Heart left ventricle (tissue), 16 donors: ENCODE data around the gene ANKH. TPM values are rescaled to one million over a fixed set of nuclear protein-coding genes. Genes with fewer than 3 reads are reported as not detected.

Source experiments
- ATAC-seq, 4 donors: fragments of 200-7000 bp; cut with Tn5 transposase; one replicate each; pipeline ENCODE4 v1.9.1; 2020 to 2022; ENCODE audit warnings: moderate library complexity in 4 of 4, mild to moderate bottlenecking in 3 of 4, moderate number of reproducible peaks in 1 of 4
- DNase-seq, 5 donors: peaks; one replicate each; pipeline ENCODE4 v3.0.0-alpha.2; 2020
- H3K27ac ChIP-seq, 12 donors: fragments of 200-600 bp; sonication (generic) in 4 of 12; one replicate each; pipeline versions ENCODE4 v1.5.0 to v1.8.0; 2016 to 2022; ENCODE audit warnings: mild to moderate bottlenecking in 2 of 12
- H3K27me3 ChIP-seq, 9 donors: fragments of 200-600 bp; sonication (generic) in 2 of 9; one replicate each; pipeline versions ENCODE4 v1.5.1 to v1.8.0; 2016 to 2022; ENCODE audit warnings: mild to moderate bottlenecking in 3 of 9
- H3K36me3 ChIP-seq, 9 donors: fragments of 200-600 bp; sonication (generic) in 2 of 9; one replicate each; pipeline versions ENCODE4 v1.5.0 to v1.8.0; 2018 to 2022; ENCODE audit warnings: mild to moderate bottlenecking in 2 of 9
- H3K4me1 ChIP-seq, 12 donors: fragments of 200-600 bp; sonication (generic) in 4 of 12; one replicate each; pipeline versions ENCODE4 v1.5.0 to v1.8.0; 2016 to 2022; ENCODE audit warnings: mild to moderate bottlenecking in 3 of 12
- H3K4me3 ChIP-seq, 12 donors: fragments of 200-600 bp; sonication (generic) in 4 of 12; one replicate each; pipeline versions ENCODE4 v1.5.0 to v1.8.0; 2017 to 2022; ENCODE audit warnings: mild to moderate bottlenecking in 9 of 12, moderate library complexity in 4 of 12
- H3K9me3 ChIP-seq, 12 donors: fragments of 200-600 bp; sonication (generic) in 4 of 12; one replicate each; pipeline versions ENCODE4 v1.5.0 to v1.8.0; 2016 to 2022; ENCODE audit warnings: mild to moderate bottlenecking in 1 of 12
- POLR2A ChIP-seq, 2 donors: fragments of 450-650 bp; IDR thresholded peaks; one replicate each; pipeline ENCODE4 v1.6.1; 2017; ENCODE audit warnings: antibody characterized with exemption in 2 of 2, mild to moderate bottlenecking in 2 of 2, moderate library complexity in 2 of 2
- WGBS, 4 donors: extraction: QIAGEN DNeasy Blood & Tissue Kit in 2 of 4; methylation state at CpG; one replicate each; pipeline versions ENCODE4 v1.1.5 to v1.1.7; 2013 to 2018; 5-methylcytosine and 5-hydroxymethylcytosine counted together
- intact Hi-C, 10 donors: fragments of 100-400 bp; cut with DNase I; formaldehyde crosslinking; loops; one replicate each; pipeline versions ENCODE4 v1.11.1 to v1.14.2; 2022
- polyA plus RNA-seq, 2 donors: library from polyadenylated mRNA; stranded (reverse); fragments of 200-250 nt; gene quantifications; one replicate each; pipeline ENCODE4 v1.2.3, GENCODE V29; 2013
- total RNA-seq, 9 donors: library from RNA; depleted of rRNA in 2 of 9; stranded (reverse); fragments of >200 nt in 2 of 9; fragmentation: NEBNext Ultra II Directional in 3 of 9; extraction: Animal tissue kit (Norgen Biotek cat#: 25700) in 3 of 9; gene quantifications; one replicate each; pipeline versions ENCODE4 v1.1.0 to v1.2.4, GENCODE V29; 2016 to 2023
- TF ChIP-seq, protein P1 (sequence below), 12 donors: fragments of 200-600 bp; sonication (generic) in 4 of 12; IDR thresholded peaks; one replicate each; pipeline versions ENCODE4 v1.5.0 to v1.8.0; 2018 to 2022; ENCODE audit warnings: antibody characterized with exemption in 12 of 12, mild to moderate bottlenecking in 5 of 12
- donor health status: ischemic (EF 13 %, LVEDD 7.1; RV severe dilation, severe dysfunction).
- donor health status: healthy with polysubstance abuse.
- donor health status: DM: no; HTN: yes; CAD: no.
- donor health status: DM: no; HTN: no; CAD: no.
- donor health status: ischemic (EF 25% LVEDD 6.9; RV normal size, moderate dysfunction).
- donor health status: ischemic (EF 25% LVEDD 5.7; RV mildly dilated, moderate dysfunction).
- donor health status: healthy.
- donor health status: DM: yes; HTN: yes; CAD: no.
- donor health status: ischemic (EF 35%, LVEDD 5.7; RV mildly dilated, moderate dysfunction).
- donor health status: nonischemic (EF 11% LVEDD 7.7; RV severe dilation, severe dysfunction).
- donor health status: DM: yes; HTN: yes; CAD: no.
- donor health status: PGD.
- donor health status: ischemic (EF 29% LVEDD 5.4; RV normal size, mild dysfunction).
- donor health status: nonischemic (EF 23%, LVEDD 6.1; RV moderate dilation, normal function).

Gene ANKH
- total and polyA plus RNA-seq, 11 donors: 54.1 to 260 (median 168) TPM

DNA sequence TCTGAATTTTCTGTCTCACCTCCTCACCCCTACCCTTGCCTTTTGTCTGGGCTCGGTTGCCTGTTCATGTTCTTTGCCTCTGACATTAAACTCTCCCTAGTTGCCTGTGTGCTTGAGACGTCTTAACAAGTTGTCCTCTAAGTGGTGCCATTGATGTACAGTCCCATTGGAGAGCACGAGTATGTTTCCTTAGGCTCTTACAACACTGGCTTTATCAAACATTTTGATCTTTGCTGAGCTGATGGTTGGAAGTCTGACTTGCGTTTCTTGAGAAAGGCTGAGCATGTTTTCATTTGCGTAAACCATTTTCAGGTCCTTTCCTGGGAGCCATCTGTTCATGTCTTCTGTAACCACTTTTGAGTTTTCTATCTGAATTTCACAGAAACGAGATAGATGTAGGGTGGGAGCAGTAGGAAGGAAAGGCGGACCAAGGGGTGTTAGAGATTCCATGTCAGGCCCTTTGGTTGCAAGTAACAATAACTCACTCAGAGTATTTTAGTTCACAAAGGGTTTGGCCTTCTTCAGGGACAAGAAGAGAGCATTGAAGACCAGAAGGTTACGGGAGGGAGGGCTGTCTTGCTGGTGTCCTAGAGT, 171.7 kb downstream of the ANKH start:
- TF ChIP-seq, protein P1, sequence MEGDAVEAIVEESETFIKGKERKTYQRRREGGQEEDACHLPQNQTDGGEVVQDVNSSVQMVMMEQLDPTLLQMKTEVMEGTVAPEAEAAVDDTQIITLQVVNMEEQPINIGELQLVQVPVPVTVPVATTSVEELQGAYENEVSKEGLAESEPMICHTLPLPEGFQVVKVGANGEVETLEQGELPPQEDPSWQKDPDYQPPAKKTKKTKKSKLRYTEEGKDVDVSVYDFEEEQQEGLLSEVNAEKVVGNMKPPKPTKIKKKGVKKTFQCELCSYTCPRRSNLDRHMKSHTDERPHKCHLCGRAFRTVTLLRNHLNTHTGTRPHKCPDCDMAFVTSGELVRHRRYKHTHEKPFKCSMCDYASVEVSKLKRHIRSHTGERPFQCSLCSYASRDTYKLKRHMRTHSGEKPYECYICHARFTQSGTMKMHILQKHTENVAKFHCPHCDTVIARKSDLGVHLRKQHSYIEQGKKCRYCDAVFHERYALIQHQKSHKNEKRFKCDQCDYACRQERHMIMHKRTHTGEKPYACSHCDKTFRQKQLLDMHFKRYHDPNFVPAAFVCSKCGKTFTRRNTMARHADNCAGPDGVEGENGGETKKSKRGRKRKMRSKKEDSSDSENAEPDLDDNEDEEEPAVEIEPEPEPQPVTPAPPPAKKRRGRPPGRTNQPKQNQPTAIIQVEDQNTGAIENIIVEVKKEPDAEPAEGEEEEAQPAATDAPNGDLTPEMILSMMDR (IDR thresholded peaks at IDR 0.05): no peak
- TF ChIP-seq POLR2A (IDR thresholded peaks at IDR 0.05): no peak
- Histone ChIP-seq H3K36me3 (peaks cover 0 to 75% (median 55%) of the 10 kb centered on the region in 9 donors), H3K9me3 (no peaks in the 10 kb centered on the region), H3K4me3 (no peak overlapping the region), H3K4me1 (peaks cover 0 to 52% (median 20%) of the 10 kb centered on the region in 12 donors), H3K27me3 (no peaks in the 10 kb centered on the region), H3K27ac (peak overlapping the region in 4 of 12 donors; percentile 3 to 72 (median 38))
- intact Hi-C loops: no loop called here
- 80 to 87% (median 84%) methylated on average over 8 of the region's 8 CpGs for WGBS, 4 donors
- DNase-seq: no peak
- ATAC-seq: no peak

- WGBS, 4 donors: 96 to 100% (median 97%) methylated on average over 2 of the region's 2 CpGs
- Histone ChIP-seq H3K36me3 (peaks cover 0 to 75% (median 59%) of the 10 kb centered on the region in 9 donors), H3K27me3 (no peaks in the 10 kb centered on the region), H3K9me3 (no peaks in the 10 kb centered on the region), H3K4me3 (no peak overlapping the region), H3K27ac (peak overlapping the region in 1 of 12 donors; percentile 30), H3K4me1 (peaks cover 0 to 52% (median 20%) of the 10 kb centered on the region in 12 donors)
- ATAC-seq (no peak), DNase-seq (no peak)
- intact Hi-C loops: no loop called here
- TF ChIP-seq, protein P1 (IDR thresholded peaks at IDR 0.05): no peak
- TF ChIP-seq POLR2A (IDR thresholded peaks at IDR 0.05): no peak
These were observed 172.4 kb downstream of the ANKH start for GRCh38 chr5:14699159-14699558.

DNA sequence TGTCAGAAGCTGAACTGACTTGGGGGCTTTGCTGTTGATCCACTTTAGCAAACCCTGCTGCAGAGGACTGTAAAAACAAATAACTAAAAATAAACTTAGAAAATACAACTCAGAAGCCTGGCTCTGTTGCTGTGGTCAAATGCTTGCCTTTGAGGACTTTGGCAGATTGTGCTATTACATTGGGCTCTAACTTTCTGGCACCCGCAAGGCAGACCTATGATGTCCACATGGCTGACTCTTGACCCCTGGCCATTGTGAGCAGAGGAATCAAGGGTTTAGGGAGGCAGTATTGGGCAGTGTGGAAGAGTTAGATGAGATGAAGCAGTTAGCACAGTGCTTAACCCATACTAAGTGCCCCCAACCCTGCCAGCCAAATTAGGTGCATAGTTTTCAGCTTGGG, 173.1 kb downstream of the ANKH start:
- peaks cover 0 to 52% (median 20%) of the 10 kb centered on the region in 12 donors for H3K4me1 ChIP-seq
- H3K9me3 ChIP-seq: no peaks in the 10 kb centered on the region
- WGBS, 4 donors: 72 to 75% (median 75%) methylated on average over 1 of the region's 1 CpG
- H3K27me3 ChIP-seq: no peaks in the 10 kb centered on the region
- intact Hi-C loops: no loop called here
- H3K27ac ChIP-seq: peak overlapping the region in 1 of 12 donors; percentile 30
- H3K4me3 ChIP-seq: no peak overlapping the region
- DNase-seq (no peak), ATAC-seq (no peak)
- TF ChIP-seq, protein P1 (IDR thresholded peaks at IDR 0.05): no peak
- no peak for TF ChIP-seq POLR2A (IDR thresholded peaks at IDR 0.05)
- peaks cover 0 to 75% (median 60%) of the 10 kb centered on the region in 9 donors for H3K36me3 ChIP-seq

- DNase-seq: no peak
- H3K4me3 ChIP-seq: no peak overlapping the region
- TF ChIP-seq, protein P1 (IDR thresholded peaks at IDR 0.05): no peak
- no peak for TF ChIP-seq POLR2A (IDR thresholded peaks at IDR 0.05)
- H3K9me3 ChIP-seq: no peaks in the 10 kb centered on the region
- no peaks in the 10 kb centered on the region for H3K27me3 ChIP-seq
- 95 to 99% (median 96%) methylated on average over 3 of the region's 3 CpGs for WGBS, 4 donors
- H3K4me1 ChIP-seq: peaks cover 0 to 50% (median 14%) of the 10 kb centered on the region in 12 donors
- intact Hi-C loops: no loop called here
- no peak overlapping the region for H3K27ac ChIP-seq
- ATAC-seq: no peak
- peaks cover 0 to 81% (median 74%) of the 10 kb centered on the region in 9 donors for H3K36me3 ChIP-seq
These were observed 174.7 kb downstream of the ANKH start for GRCh38 chr5:14696851-14697250.
